Activated CD4-positive, alpha-beta T cell treated with anti-CD3 and anti-CD28 coated beads, Interleukin-2, amount 50 U/mL, for 4 hours (primary cell): ENCODE measurements around the gene RNF115.
"Not testable (repeated sequence)": the region's sequence is repeated elsewhere in the genome, so short reads cannot be mapped to it uniquely, and the experiment has no call there.

Experiments
- DNase-seq, 2 experiments: peaks; one replicate each; pipeline ENCODE4 v3.0.0-alpha.2; 2020

The RNF115 gene

GRCh38 chr1:145823565-145824498 is at the start of gene RNF115, which contains the start of gene POLR3C:
RNF115 (minus strand) TSS chr1:145824095; CDS start chr1:145823873, 222 bp downstream.
POLR3C (plus strand) TSS chr1:145824200; CDS start chr1:145825777, 1,577 bp downstream.
- peak; percentile 78 to 81 for DNase-seq

- DNase-seq: peak; percentile 18 to 22
Observed at GRCh38 chr1:145871994-145872924, 48.4 kb upstream of the RNF115 start.

- DNase-seq: no peak
Observed at GRCh38 chr1:145868232-145868631, 44.3 kb upstream of the RNF115 start.

GRCh38 chr1:145863282-145864018 is 39.6 kb upstream of the RNF115 start:
- no peak for DNase-seq

GRCh38 chr1:145859491-145860023 is 35.7 kb upstream of the RNF115 start:
- peak; percentile 62 to 65 for DNase-seq

GRCh38 chr1:145858901-145859490 is 35.1 kb upstream of the RNF115 start, which contains the start of gene PIAS3:
PIAS3 (minus strand) TSS chr1:145859081; CDS start chr1:145858990, 91 bp downstream.
- peak; percentile 67 to 72 for DNase-seq

GRCh38 chr1:145858238-145858900 is 34.5 kb upstream of the RNF115 start:
- DNase-seq: peak; percentile 55 to 59

GRCh38 chr1:145857170-145857569 is 33.3 kb upstream of the RNF115 start:
- no peak for DNase-seq

- DNase-seq: no peak
Observed at GRCh38 chr1:145855426-145855948, 31.6 kb upstream of the RNF115 start.

GRCh38 chr1:145849356-145850160 is 25.7 kb upstream of the RNF115 start:
- no peak for DNase-seq

GRCh38 chr1:145847827-145848226 is 23.9 kb upstream of the RNF115 start:
- DNase-seq: no peak

- DNase-seq: no peak
Observed at GRCh38 chr1:145846201-145846612, 22.3 kb upstream of the RNF115 start.

- peak; percentile 69 to 70 for DNase-seq
Observed at GRCh38 chr1:145845514-145846161, 21.7 kb upstream of the RNF115 start, which contains the start of gene NUDT17. NUDT17 (plus strand) TSS chr1:145845630; CDS start chr1:145845641, 11 bp downstream.

- no peak for DNase-seq
Observed at GRCh38 chr1:145845144-145845513, 21.2 kb upstream of the RNF115 start.

GRCh38 chr1:145843031-145843430 is 19.1 kb upstream of the RNF115 start:
- DNase-seq: no peak

GRCh38 chr1:145837656-145838055 is 13.8 kb upstream of the RNF115 start:
- no peak for DNase-seq

- DNase-seq: not testable (repeated sequence)
Observed at GRCh38 chr1:145830810-145831209, 6.9 kb upstream of the RNF115 start.

GRCh38 chr1:145828367-145829026 is 4.6 kb upstream of the RNF115 start:
- no peak for DNase-seq

- DNase-seq: no peak
Observed at GRCh38 chr1:145827966-145828365, 4.1 kb upstream of the RNF115 start.
